GM19193 (cell line): ENCODE results near the gene ADAM17.

Experiments
- POLR2A ChIP-seq: IDR thresholded peaks from 4 replicates; pipeline ENCODE4 v1.6.1; 2011; ENCODE audit not compliant: insufficient read depth, insufficient read length; ENCODE audit errors: extremely low read depth

Gene ADAM17

DNA sequence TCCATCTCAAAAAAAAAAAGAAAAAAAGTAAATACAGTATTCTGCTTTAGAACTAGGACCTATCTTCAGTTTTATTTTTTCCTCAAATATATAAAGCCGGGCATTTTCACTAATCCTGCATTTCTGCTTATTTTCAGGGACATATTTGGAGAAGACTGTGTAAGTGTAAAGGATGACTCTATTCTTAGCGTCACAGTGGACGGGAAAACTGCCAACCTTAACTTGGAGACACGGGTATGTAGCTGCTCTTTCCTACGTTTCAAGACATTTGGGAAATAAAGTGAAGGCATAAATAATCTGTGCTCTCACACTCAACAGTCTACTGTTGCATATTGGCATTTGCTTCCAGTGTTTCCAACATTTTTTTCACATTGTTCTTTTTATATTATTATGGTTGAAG lies 84.4 kb downstream of the ADAM17 start:
- TF ChIP-seq POLR2A: no peak

DNA sequence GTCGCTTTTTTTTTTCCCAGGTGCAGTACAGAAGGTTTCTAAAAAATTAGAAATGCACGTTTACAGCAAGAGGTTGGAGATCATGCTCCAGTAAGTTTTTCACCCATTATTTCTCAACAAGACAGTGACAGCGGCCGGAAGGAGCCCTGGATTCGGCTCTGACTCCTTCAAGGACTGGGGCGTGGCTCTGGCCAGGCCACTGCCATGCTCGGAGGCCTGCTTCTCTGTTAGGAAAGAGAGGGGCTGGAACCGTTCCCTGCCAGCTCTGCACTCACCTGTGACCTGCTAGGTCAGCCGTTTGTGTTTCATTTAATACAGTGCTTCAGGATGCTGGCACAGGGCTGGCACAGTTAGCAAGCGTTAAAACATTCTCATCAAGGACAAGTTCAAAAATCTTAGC lies 87.9 kb downstream of the ADAM17 start:
- TF ChIP-seq POLR2A: no peak

GRCh38 chr2:9466147-9466683 lies 89.4 kb downstream of the ADAM17 start:
- TF ChIP-seq POLR2A: no peak

DNA sequence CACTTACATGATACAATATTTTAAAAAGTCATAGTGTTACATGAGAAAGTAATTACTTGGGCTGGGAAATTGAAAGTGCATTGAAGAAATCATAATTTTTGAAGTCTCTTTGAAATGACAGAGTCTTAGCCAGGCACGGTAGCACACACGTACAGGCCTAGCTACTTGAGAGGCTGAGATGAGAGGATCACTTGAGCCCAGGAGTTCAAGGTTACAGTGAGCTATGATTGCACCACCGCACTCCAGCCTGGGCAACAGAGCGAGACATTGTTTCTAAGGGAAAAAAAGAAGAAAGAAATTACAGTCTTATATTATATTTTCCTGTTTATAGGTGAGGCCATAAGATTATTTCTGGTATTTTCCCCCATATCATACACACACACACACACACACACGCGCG lies 90.5 kb downstream of the ADAM17 start:
- no peak for TF ChIP-seq POLR2A

DNA sequence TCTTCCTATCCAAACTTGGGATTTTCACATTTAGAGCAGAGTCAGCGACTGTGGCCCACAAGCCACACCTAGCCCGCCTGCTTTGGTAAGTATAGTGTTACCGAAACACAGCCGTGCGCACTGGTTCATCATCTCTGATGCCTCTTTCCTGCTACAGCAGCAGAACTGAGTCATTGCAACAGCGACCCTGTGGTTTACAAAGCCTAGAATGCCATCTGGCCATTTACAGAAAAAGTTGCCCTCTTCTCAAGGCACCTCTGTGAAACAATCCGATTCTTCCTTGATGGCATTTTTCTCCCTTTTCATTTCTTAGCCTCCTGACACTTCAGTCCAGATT lies 92.0 kb downstream of the ADAM17 start:
- no peak for TF ChIP-seq POLR2A

DNA sequence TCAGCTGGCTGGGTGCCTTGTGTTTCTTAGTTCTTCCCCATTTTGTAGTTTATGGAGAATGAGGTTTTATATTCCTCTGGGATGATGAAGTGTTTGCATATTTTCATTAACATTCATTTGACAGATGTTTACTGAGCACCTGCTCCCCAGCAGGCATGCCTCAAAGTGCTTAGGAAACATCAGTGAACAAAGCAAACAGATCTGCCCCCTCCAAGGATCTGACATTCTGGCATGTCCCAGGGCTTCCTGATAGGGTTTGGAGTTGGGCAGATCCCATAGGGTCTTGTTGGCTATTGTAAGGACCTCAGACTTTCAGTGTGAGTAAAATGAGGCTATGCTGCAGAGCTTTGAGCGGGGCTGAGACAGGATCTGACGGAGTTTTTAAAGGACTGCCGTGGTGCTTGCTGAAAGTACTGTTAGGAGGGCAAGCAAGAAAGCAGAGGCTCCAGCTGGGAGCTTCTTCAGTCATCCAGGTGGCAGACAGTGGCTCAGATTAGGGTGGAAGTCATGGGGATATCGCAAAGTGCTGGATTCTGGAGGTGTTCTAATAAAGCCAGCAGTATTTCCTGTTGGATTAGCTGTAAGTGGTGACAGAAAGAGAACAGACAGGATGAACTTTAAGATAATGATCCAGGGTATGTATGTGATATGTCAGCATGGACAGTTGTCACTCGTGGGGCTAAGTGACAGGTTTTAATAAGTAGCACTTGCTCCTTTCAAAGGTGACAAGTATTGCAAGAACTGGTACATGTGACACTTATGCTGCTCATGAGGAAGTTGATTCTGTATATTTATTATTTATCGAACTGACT lies 92.5 kb downstream of the ADAM17 start:
- no peak for TF ChIP-seq POLR2A

- TF ChIP-seq POLR2A: no peak
Measured at GRCh38 chr2:9462313-9462712, 93.3 kb downstream of the ADAM17 start.

GRCh38 chr2:9461079-9461478 lies 94.6 kb downstream of the ADAM17 start:
- TF ChIP-seq POLR2A: no peak

DNA sequence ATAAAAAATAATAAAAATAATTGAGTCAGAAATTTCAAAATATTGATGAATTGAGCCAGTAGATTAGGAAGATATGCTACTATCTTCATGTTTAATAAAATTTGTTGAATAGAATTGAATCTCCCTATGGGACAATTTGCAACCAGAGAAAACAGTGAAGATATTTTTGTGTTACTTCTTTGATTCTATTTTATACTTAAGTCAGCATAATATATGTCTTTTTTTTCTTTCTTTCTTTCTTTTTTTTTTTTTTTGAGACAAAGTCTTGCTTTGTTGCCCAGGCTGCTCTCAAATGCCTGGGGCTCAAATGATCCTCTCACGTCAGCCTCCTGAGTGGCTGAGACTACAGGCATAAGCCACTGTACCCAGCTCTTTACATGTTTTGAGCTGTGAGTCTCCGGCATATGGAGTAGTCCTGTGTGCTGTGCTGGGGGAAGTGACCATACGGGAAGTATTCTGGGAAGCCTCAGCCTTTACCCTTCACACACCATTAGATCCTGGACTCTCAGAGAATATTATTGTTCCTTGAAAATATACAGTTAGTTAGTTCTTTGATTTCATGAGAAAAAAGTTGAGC lies 95.1 kb downstream of the ADAM17 start:
- no peak for TF ChIP-seq POLR2A

- TF ChIP-seq POLR2A: no peak
Measured at GRCh38 chr2:9451231-9451630, 104.4 kb downstream of the ADAM17 start.

- no peak for TF ChIP-seq POLR2A
Measured at GRCh38 chr2:9445089-9445488, 110.5 kb downstream of the ADAM17 start.

- no peak for TF ChIP-seq POLR2A
Measured at GRCh38 chr2:9443526-9443925, 112.1 kb downstream of the ADAM17 start.

GRCh38 chr2:9441556-9441955 lies 114.1 kb downstream of the ADAM17 start:
- TF ChIP-seq POLR2A: no peak

DNA sequence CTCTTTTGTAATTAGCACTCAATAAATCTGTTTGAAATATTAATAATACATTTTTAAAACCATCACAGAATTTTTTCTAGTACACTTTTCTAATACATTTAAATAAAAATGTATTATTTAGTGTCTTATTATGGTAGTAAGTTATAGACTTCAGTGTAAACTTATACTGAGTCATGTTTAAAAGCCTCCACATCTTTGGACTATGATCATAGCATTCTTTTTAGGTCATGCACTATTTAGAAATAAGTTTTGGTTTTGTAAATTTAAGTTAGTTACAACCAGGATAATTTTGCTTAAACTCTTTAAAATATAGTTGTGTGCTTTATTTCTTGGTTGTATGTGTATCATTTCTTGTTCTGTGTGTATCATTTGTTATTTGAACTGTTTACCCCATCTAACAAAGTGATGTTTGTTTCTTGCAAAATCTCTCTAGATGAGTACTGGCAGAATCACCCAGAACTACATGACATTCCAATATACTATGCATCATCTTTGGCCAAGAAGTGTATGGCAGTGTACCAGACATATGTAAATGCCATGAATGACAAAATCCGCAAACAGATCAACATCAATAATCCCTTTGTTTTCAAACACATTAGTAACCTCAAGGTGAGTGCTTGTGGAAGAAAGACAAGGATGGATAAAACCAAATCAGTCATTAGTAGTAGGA lies 115.4 kb downstream of the ADAM17 start:
- TF ChIP-seq POLR2A: no peak

DNA sequence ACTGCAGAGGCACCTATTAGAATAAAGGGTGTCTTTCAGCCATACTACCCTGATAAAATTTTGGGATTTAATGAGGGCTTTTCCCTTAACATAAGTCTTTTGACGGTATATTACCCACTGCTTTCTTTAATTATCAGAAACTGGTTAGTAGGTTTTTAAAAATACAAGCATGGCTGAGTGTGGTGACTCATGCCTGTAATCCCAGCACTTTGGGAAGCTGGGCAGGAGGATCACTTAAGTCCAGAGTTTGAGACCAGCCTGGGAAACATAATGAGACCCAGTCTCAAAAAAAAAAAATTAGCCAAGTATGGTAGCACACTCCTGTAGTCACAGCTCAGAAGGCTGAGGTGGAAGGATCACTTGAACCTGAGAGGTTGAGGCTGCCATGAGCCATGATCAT lies 116.1 kb downstream of the ADAM17 start:
- no peak for TF ChIP-seq POLR2A
